OCI-M2 (cell line): ENCODE results near the gene SUPT5H.

Experiments used
- DNase-seq: peaks from one replicate; lab custom pipeline; 2025; ENCODE audit not compliant: unreplicated experiment; lab: John Stamatoyannopoulos, UW

SUPT5H gene

DNA sequence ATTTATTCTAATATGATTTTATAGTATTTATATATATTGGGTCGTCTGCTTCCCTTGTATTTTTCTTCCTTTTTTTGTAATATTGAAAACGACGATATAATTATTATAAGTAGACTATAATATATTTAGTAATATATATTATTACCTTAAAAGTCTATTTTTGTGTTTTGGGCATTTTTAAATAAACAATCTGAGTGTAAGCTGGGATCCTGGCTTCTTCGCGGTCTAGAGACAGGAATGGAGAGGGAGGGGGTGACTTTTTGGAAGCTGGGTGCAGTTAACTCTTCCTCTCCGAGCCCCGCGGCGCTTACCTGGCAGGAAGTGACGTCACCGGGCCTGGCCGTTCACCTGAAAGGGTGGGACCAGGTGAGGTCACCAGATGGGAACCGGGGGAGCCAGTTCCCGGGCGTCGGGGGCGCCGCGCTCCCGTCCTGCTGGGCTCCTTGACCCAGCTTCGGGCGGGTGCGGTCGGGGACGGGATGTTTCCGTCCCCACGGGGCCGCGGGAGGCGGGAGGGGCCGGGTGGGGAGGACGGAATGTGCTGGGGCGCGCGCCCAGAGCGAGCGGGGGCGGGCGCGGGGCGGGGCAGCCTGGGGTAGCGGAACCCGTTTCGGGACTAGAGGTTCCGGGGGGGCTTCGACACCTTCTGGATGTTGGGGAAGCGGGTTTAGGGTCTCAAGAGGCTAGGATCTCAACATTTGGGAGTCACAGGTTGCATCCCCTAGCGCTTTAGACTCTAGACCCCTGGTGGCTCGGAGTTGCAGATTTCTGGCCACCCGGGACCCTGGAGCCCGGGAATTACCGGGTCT lies 36.0 kb upstream of the SUPT5H start:
- DNase-seq: peak; percentile 91

- DNase-seq: peak; percentile 91
Measured at GRCh38 chr19:39410017-39410830, 35.2 kb upstream of the SUPT5H start.

DNA sequence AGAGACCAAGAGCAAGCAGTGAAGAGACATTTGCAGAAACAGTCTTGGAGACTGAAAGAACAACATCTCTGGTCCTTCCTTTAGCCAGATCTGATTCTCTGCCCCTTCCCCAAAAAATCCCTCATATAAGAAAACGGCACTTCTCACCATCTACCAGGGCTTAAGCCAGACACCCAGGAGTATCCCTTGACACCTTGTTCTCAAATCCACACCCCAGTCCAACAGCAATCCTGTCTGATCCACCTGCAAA lies 34.6 kb upstream of the SUPT5H start:
- DNase-seq: no peak

DNA sequence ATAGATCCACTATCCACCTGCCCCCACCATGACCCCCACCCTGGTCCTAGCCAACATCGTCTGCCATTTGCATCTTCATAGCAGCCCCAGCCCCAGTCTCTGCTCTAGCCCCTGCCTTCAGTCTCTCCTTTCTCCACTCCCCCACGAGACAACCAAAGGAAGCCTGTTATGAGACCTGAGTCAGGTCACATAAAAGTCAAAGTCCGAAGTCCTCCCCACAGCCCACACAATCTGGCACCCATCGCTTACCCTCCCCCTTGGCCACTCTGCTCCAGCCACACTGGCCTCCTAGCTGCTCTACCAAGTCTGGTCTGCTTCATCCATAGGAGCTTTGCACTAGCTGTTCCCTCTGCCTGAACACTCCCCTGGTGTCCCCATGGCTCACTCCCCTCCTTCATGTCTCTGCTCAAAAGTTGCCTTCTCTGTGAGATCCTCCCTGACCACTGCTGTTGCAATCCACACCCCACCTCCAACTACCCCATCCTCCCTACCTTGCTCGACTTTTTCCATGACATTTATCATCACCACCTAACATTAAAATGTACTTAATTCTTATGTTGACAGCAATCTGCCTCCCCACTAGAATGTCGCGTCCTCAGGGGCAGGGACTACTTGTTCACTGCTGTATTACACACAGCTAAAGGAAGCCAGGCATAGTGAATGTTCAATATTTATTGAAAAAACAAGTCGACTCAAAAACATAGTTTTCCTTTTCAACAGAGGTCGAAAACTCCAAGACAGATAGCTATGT lies 34.1 kb upstream of the SUPT5H start:
- DNase-seq: no peak

DNA sequence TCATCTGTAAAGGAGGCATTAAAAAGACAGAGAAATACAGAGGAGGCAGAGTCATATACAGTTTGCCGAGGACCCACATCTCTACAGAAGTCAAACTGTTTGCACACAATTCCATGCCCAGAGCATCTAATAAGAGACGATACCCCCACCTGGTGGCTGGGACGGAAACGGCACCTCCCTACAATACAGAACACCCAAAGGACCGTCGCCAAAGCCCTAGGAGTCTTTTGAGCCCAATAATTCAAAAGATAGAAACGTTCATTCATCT lies 33.6 kb upstream of the SUPT5H start:
- DNase-seq: peak; percentile 99

DNA sequence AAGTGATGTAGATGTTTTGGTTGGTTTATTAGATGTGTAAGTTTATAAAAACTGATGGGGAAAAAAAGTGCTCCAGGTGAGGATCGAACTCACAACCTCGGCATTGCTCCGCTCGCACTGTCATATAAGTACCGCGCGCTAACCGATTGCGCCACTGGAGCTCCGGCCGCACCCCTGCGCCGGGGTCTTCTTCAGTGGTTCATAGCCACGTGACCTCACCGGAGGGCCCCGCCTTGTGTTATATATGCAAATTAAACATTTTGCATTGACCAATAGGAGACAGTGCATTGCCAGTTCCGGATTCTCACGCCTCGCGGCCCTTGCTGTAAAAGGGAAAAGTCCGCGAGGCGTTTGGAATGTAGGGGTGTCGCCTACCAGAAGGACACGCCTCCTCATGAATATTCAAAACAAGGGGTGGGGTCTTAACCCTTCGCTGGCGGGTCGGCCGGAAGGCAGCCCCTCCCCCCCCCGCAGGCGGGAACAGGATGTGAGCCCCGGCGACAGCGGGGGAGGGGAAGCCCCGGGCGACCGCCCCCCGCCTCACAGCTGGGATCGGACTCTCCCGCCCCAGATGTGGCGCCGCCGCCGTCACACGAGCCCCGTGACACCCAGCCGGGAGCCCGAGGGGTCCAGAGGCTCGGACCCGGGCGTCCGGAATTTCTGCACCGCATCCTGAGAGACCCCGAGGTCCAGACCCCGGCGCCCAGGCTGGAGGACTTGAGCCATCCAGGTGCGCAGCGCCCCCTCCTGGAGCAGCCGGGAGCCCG lies 33.1 kb upstream of the SUPT5H start, which contains the start of gene PLEKHG2:
Gene PLEKHG2 (plus strand): TSS at position 570 of the 767 bp plus-strand sequence. CDS start 1,418 bp downstream, outside the sequence.
- peak; percentile 99 for DNase-seq

- no peak for DNase-seq
Measured at GRCh38 chr19:39412867-39413271, 32.5 kb upstream of the SUPT5H start.

- DNase-seq: no peak
Measured at GRCh38 chr19:39413272-39413910, 32.0 kb upstream of the SUPT5H start.

DNA sequence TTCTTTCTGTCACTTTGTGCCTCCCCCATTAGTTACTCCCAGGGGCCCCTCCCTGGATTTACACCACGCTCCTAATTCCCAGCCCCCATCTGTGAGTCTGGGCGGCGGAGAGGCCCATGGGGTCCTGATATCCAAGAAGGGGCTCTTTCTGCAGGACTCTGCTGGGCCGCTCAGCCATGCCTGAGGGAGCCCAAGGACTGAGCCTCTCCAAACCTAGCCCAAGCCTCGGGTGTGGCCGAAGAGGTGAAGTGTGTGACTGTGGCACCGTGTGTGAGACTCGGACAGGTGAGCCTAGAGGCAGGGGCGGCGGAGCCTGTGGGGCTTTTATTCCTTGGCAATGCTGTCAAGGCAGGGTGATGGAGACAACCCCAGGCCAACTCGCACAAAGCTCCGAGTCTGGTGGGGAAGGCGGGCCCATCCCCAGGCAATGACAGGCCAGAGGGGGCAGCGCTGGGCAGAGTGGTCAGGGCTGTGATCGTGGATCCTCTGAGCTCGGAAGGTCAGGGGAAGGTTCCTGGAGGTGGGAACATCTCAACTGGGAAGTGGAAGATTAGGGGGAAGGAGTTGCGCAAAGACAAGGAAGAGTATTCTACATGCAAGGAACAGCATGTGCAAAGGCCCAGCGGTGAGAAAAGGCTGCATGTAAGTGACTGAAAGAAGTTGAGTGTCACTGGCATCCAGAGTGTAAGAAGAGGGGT lies 31.3 kb upstream of the SUPT5H start:
- DNase-seq: no peak

- no peak for DNase-seq
Measured at GRCh38 chr19:39415111-39416046, 30.0 kb upstream of the SUPT5H start.

GRCh38 chr19:39416152-39417120 lies 28.9 kb upstream of the SUPT5H start:
- no peak for DNase-seq

GRCh38 chr19:39417463-39418181 lies 27.8 kb upstream of the SUPT5H start:
- DNase-seq: no peak

DNA sequence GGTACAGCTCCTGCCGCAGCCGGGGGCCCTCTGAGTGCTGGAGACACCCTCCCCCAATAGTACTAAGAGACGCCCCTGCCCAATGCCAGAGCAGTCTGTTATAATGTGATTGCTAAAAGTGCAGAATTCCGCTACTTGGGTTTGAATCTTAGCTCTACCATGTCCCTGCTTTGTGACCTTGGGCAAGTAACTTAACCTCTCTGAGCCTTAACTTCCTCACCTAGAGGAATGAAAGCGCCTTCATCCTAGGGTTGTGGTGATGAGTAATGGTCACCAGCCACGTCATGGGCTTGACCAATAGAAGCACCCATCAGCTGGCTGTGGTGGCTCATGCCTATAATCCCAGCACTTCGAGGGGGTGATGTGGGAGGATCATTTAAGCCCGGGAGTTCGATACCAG lies 26.4 kb upstream of the SUPT5H start:
- DNase-seq: no peak

DNA sequence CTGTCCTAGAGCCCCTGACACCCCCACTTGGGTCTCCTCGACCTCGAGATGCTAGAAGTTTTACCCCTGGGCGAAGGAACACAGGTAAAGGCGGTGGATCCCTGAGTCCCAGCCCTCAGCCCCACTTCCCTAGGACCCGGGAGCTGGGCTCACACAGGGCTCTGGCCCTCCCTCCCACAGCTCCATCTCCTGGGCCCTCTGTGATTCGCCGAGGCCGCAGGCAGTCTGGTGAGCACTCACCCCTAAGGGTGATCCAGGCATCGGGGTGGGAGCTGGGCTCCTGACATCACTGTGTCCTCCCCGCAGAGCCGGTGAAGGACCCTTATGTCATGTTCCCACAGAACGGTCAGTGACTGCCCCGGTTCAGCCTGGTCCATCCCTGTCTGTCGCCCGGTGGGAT lies 24.6 kb upstream of the SUPT5H start:
- no peak for DNase-seq

GRCh38 chr19:39422020-39422419 lies 23.4 kb upstream of the SUPT5H start:
- no peak for DNase-seq

- DNase-seq: no peak
Measured at GRCh38 chr19:39423258-39424086, 21.9 kb upstream of the SUPT5H start.
